ENCODE measurements around the gene GRIK2. TPM values are rescaled to one million over a fixed set of nuclear protein-coding genes. Genes with fewer than 3 reads are reported as not detected.
A peak's percentile ranks its signal among the peaks of the same experiment; 100 is the strongest.

Gene GRIK2
- total RNA-seq, 1 experiment from 2014 or later = 0.61 TPM

DNA sequence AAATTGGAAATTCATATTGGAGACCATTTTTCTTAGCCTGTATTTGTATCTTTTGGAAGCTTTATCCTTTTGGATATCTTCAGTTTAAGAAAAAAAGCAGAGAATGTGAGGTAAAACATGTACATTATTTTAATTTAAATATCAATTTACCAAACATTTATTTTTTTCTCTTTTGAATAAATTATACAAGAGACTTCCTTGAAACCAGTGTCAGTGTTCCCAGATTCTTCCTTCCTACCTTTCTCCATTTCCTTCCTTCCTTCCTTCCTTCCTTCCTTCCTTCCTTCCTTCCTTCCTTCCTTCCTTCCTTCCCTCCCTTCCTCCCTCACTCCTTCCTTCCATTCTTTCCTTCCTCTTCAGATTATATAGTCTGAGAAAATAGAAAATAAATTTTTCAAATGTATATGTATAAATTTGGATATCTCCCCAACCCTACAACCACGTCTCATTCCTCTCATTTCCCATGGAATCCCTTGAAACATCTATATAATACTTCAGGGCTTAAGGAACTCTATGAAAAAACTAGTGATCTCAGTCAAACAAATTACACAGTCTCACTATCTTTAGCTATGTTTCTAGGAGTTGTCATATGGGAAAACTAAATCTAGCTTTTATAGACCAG, 528.4 kb downstream of the GRIK2 start:
- no peaks in the 10 kb centered on the region for H3F3A ChIP-seq (ENCODE audit: insufficient read depth, low read depth)
- H4K20me1 ChIP-seq (ENCODE audit: insufficient read depth) = no peaks in the 10 kb centered on the region
- POLR2A ChIA-PET (ENCODE audit: unreplicated experiment) = no interaction called here
- BruUV-seq (replicated peaks) = no TSS peak
- H3K9me3 ChIP-seq (ENCODE audit: insufficient read depth, low read depth) = no peaks in the 10 kb centered on the region
- H3K79me2 ChIP-seq (ENCODE audit: low read depth) = no peaks in the 10 kb centered on the region
- H3K4me2 ChIP-seq = no peak overlapping the region
- H3K27ac ChIP-seq = no peak overlapping the region
- no peaks in the 10 kb centered on the region for H3K36me3 ChIP-seq (ENCODE audit: low read depth)
- H3K4me1 ChIP-seq (replicated peaks; ENCODE audit: insufficient read depth) = no peaks in the 10 kb centered on the region
- H2AFZ ChIP-seq = no peak overlapping the region
- no peaks in the 10 kb centered on the region; the same call in 1 of the 2 replicates for H3K9me2 ChIP-seq (ENCODE audit: insufficient read depth)
- intact Hi-C loops (cut with micrococcal nuclease; ENCODE audit: unreplicated experiment) = no loop called here
- no peak overlapping the region for H3K4me3 ChIP-seq
- CTCF ChIA-PET = no interaction called here
- TF ChIP-seq EZH2 (IDR thresholded peaks at IDR 0.05; ENCODE audit: low read depth) = no peak
- TF ChIP-seq, protein P1, sequence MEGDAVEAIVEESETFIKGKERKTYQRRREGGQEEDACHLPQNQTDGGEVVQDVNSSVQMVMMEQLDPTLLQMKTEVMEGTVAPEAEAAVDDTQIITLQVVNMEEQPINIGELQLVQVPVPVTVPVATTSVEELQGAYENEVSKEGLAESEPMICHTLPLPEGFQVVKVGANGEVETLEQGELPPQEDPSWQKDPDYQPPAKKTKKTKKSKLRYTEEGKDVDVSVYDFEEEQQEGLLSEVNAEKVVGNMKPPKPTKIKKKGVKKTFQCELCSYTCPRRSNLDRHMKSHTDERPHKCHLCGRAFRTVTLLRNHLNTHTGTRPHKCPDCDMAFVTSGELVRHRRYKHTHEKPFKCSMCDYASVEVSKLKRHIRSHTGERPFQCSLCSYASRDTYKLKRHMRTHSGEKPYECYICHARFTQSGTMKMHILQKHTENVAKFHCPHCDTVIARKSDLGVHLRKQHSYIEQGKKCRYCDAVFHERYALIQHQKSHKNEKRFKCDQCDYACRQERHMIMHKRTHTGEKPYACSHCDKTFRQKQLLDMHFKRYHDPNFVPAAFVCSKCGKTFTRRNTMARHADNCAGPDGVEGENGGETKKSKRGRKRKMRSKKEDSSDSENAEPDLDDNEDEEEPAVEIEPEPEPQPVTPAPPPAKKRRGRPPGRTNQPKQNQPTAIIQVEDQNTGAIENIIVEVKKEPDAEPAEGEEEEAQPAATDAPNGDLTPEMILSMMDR (conservative IDR thresholded peaks at IDR 0.05) = no peak
- DNase-seq = no peak
- no peaks in the 10 kb centered on the region for H3K27me3 ChIP-seq (ENCODE audit: insufficient read depth, low read depth)

DNA sequence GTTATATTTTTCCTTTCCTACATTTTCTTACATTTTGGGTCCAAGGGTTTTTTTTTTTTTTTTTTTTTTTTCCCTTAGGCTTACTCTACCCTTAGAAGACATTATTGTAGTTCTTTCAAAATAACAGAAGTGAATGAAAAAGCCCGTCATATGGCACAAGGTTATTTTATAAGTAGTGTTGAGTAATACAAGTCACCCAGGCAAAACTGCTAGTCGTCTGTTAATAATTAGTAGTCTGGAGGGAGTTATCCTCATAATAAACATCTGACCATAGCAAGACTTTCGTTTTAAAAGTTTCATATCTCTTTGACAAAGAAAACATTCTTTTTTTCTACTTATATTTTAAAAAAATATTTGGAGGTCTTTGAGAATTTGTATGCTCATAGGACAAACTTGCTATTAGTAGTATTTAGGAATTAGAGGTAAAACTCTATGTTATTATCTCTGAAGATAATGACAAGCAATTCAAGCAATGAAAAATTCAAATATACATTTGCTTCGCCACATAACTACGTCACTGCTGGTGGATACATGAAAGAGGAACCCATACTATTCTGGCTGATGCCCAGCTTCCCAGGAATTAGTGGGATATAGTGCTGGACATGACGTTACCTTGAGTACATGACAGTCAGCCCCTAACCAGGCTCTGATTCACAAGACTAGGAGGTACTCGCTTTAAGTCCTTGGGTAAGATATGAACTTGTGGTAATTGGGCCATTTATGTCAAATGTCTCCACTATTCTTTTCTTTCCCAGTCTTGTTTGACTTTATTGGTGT, 532.8 kb downstream of the GRIK2 start:
- no peaks in the 10 kb centered on the region for H3K36me3 ChIP-seq (ENCODE audit: low read depth)
- H4K20me1 ChIP-seq (ENCODE audit: insufficient read depth) = no peaks in the 10 kb centered on the region
- no peak for DNase-seq
- 0 out of 2 replicates have a peak overlapping the region, but pooled peaks have one; percentile 1 for H2AFZ ChIP-seq
- ChIA-PET POLR2A (ENCODE audit: unreplicated experiment) (no interaction called here), CTCF (no interaction called here)
- no peaks in the 10 kb centered on the region for H3K9me2 ChIP-seq (ENCODE audit: insufficient read depth)
- intact Hi-C loops (cut with micrococcal nuclease; ENCODE audit: unreplicated experiment) = no loop called here
- H3F3A ChIP-seq (ENCODE audit: insufficient read depth, low read depth) = no peaks in the 10 kb centered on the region
- H3K27me3 ChIP-seq (ENCODE audit: insufficient read depth, low read depth) = no peaks in the 10 kb centered on the region
- H3K4me2 ChIP-seq = no peak overlapping the region
- H3K27ac ChIP-seq = no peak overlapping the region
- no peaks in the 10 kb centered on the region for H3K79me2 ChIP-seq (ENCODE audit: low read depth)
- H3K4me1 ChIP-seq (replicated peaks; ENCODE audit: insufficient read depth) = no peaks in the 10 kb centered on the region
- no peak overlapping the region for H3K4me3 ChIP-seq
- H3K9me3 ChIP-seq (ENCODE audit: insufficient read depth, low read depth) = no peaks in the 10 kb centered on the region
- TF ChIP-seq EZH2 (IDR thresholded peaks at IDR 0.05; ENCODE audit: low read depth) = no peak
- TF ChIP-seq, protein P1 (conservative IDR thresholded peaks at IDR 0.05) = no peak
- BruUV-seq (replicated peaks) = no TSS peak

DNA sequence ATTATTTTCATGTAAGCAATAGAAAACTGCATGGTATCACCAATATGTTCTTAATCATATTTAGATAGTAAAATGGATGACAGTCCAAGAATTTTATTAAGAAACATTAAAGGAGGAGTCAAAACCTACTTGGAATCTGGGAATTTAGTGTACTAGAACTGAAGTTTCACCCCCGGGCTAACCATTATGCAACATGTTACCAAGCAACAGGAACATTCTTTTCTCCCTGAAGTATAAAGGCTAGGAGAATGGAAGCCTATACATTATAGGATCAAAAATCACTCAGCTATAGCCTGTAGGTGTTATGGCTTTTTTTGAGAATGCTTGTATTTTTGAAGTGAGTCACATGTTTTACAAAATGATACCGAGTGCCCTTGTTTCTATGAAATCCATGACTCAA, 538.3 kb downstream of the GRIK2 start:
- DNase-seq = no peak
- Histone ChIP-seq H3K27ac (no peak overlapping the region), H3K9me3 (ENCODE audit: insufficient read depth, low read depth) (no peaks in the 10 kb centered on the region), H3K4me3 (no peak overlapping the region), H3F3A (ENCODE audit: insufficient read depth, low read depth) (no peaks in the 10 kb centered on the region), H3K27me3 (ENCODE audit: insufficient read depth, low read depth) (no peaks in the 10 kb centered on the region), H4K20me1 (ENCODE audit: insufficient read depth) (no peaks in the 10 kb centered on the region), H3K36me3 (ENCODE audit: low read depth) (no peaks in the 10 kb centered on the region), H3K4me2 (no peak overlapping the region), H3K4me1 (replicated peaks; ENCODE audit: insufficient read depth) (no peaks in the 10 kb centered on the region), H2AFZ (no peak overlapping the region), H3K79me2 (ENCODE audit: low read depth) (no peaks in the 10 kb centered on the region), H3K9me2 (ENCODE audit: insufficient read depth) (no peaks in the 10 kb centered on the region; the same call in 1 of the 2 replicates)
- ChIA-PET POLR2A (ENCODE audit: unreplicated experiment) (no interaction called here), CTCF (no interaction called here)
- no TSS peak for BruUV-seq (replicated peaks)
- intact Hi-C loops (cut with micrococcal nuclease; ENCODE audit: unreplicated experiment) = no loop called here
- no peak for TF ChIP-seq EZH2 (IDR thresholded peaks at IDR 0.05; ENCODE audit: low read depth)
- TF ChIP-seq, protein P1 (conservative IDR thresholded peaks at IDR 0.05) = no peak

Data from PC-9 (cell line).